NCI-H69 (cell line): ENCODE measurements around the gene HPS5.

Experiments used
- DNase-seq: peaks from one replicate; lab custom pipeline; 2025; lab: John Stamatoyannopoulos, UW

HPS5 gene

DNA sequence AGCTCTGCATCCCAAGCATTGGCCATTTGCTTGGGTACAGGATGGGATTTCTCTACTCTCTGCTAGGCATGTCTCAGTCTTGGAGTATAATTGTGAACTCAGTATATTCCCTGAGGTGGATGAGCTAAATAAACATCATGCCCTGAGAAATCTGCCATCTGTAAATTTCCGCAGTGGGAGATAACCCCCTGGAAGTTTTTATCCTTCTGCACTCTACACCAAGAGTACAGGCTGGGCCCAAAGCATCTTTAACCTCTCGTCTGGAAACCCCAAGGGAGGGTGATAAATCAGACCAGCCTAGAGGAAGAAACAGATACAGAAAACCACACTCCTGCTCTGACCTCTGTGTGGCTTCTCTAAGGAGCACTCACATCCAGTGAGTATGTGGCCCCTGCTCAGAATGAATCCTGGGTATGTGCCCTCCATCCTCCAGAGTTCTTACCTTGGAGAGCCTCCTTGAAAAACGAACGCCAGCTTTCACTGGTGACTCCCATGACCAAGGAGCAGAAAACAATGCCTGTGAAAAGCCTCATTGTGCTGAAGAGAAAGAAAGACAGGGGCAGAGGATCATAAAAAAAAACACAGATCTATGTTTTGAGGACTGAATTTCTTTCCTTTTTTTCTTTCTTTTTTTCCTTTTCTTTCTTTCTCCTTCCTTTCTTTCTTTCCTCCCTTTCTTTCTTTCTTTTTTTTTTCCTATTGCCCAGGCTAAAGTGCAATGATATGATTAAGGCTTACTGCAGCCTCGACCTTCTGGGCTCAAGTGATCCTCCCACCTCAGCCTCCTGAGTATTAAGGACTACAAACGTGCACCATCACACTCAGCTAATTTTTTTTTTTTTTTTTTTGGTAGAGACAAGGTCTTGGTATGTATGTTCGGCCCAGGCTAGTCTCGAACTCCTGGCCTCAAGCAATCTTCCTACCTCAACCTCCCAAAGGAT, 86.3 kb downstream of the HPS5 start:
- DNase-seq, result peak; percentile 16

DNA sequence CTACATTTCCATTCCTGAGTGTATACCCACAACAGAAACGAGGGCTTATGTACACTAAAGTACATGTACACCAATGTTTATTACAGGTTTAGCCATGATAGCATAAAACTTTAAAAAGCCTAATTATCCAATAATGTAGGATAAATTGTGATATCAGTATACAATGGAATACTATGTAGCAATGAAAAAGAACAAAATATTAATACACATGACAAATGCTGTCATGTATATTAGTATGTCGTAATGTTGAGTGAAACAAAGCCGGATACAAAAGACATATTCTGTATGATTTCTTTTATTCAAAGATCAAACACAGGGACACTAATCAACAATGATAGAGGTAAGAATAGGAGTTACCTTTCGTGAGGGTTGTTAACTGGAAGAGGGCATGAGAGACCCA, 88.0 kb downstream of the HPS5 start:
- no peak for DNase-seq

DNA sequence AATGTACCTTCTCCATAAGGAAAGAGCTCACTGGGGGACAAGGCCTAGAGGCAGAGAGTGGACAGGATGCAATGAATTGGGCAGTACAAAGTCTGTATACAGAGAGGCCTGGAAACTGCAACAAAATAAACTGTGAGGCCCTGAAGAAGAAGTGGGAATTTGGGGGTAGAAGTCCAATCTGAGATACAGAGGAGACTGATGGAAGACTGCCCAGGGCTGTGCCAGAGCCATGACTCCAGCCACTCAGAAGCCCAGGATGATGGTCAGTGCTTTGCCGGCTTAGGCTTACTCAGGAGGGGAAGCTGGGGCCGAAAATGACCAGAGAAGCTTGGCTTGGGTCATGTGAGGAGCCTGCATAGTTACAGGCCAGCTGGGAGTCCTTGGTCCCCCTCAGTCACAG, 91.1 kb downstream of the HPS5 start:
- DNase-seq, result no peak

DNA sequence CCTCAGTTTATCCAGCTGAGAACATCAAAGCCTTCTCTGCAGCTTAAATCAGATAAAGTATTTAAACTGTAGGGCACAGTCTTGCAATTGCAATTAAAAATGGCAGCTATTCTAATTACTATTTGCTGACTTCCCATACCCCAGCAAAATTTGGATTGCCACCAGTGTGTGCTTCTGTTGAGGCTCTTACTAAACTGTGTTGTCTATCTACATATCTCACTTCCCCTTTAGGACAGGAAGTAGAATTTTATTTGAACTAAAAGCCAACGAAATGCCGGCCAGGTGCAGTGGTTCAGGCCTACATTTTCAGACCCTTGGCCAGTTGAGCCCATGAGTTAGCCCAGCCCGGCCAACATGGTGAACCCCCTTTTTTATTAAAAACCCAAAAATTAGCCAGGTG, 92.4 kb downstream of the HPS5 start:
- no peak for DNase-seq
